C4-2B (cell line): ENCODE measurements around the gene TNFSF8.

Experiments used
- H3K27ac ChIP-seq: fragments of 450-650 bp; 2 replicates; pipeline ENCODE4 v1.5.1; 2017
- ZFX ChIP-seq: fragments of 450-650 bp; IDR thresholded peaks from 2 replicates; pipeline ENCODE4 v1.6.1; 2017
- TF ChIP-seq, protein P1 (sequence below): fragments of 450-650 bp; conservative IDR thresholded peaks from 2 replicates; pipeline ENCODE4 v1.5.1; 2017; ENCODE audit warnings: mild to moderate bottlenecking

The TNFSF8 gene

DNA sequence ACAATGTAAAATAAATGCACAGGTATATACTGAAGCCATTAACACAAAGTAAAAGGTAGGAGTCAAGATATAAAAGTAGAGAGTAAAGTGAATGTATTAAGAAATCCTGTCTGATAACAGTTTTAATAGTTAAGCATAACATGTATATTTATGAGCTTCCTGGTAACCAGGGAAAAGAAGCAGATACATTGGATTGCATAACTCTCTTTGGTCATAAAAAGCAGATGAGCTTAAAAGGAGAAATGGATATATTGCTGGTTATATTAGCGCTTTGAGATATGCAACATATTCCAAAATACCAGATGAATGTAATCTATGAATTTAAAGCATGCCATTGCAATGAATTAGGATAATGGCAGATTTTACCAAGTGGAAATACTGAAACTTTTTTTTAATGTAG is 6.2 kb upstream of the TNFSF8 start:
- no peak for TF ChIP-seq ZFX
- TF ChIP-seq, protein P1, sequence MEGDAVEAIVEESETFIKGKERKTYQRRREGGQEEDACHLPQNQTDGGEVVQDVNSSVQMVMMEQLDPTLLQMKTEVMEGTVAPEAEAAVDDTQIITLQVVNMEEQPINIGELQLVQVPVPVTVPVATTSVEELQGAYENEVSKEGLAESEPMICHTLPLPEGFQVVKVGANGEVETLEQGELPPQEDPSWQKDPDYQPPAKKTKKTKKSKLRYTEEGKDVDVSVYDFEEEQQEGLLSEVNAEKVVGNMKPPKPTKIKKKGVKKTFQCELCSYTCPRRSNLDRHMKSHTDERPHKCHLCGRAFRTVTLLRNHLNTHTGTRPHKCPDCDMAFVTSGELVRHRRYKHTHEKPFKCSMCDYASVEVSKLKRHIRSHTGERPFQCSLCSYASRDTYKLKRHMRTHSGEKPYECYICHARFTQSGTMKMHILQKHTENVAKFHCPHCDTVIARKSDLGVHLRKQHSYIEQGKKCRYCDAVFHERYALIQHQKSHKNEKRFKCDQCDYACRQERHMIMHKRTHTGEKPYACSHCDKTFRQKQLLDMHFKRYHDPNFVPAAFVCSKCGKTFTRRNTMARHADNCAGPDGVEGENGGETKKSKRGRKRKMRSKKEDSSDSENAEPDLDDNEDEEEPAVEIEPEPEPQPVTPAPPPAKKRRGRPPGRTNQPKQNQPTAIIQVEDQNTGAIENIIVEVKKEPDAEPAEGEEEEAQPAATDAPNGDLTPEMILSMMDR = no peak
- no peak overlapping the region for H3K27ac ChIP-seq

DNA sequence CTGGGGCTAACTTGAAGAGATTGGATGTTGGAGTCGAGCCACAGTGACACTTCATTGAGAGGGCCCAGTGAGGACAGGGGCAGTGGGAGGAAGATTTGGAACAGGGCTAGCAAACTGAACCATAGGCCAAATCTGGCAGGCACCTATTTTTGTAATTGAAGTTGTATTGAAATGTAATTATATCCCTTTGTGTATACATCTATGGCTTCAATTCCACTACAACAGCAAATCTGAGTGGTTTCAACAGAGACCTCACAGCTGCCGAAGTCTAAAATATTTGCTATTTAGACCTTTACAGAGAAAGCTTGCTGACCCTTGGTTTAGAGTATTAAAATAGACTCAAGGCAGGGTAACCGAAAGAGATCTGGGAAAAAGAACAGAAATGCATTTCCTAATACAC is 4.7 kb upstream of the TNFSF8 start:
- H3K27ac ChIP-seq = no peak overlapping the region
- TF ChIP-seq ZFX = no peak
- TF ChIP-seq, protein P1 = no peak

DNA sequence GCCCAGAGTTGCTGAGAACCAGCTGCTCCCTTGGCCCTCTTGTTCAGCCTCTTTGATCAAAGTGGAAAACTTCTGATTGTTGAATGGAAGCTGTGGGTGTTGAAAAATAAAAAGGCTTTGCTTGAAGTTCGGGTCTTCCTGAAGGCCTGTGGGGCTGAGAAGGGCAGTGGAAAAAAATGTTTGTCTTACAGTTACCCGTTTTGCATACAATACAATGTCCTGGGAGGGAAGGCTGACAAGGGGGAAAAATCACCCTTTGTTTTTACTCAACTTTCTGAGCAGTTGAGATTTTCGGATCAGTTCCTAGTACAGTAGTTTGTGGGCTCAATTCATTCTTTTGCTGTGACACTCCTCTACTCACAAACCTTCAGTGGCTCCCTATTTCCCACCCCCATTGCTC is 2.1 kb upstream of the TNFSF8 start:
- TF ChIP-seq ZFX = no peak
- TF ChIP-seq, protein P1 = no peak
- no peak overlapping the region for H3K27ac ChIP-seq

DNA sequence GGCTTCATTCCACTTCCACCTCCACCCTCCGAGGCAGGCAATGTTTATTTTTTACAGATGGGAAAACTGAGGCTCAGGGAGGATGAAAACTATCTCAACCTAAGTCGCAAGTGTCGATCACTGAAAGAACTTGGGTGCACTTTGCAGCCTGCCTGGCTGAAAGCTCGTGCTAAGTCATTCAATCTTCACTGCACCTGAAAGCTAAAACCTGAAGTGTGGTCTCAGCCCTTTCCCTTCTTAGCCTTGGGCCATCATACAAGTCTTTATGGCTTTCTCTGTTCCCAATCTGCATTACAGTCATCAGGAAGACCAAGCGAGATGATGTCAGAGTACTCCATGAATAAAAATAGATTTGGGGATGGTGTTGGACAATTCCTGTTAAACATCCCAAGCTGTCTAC is 1.0 kb upstream of the TNFSF8 start:
- no peak overlapping the region for H3K27ac ChIP-seq
- no peak for TF ChIP-seq ZFX
- TF ChIP-seq, protein P1 = no peak

DNA sequence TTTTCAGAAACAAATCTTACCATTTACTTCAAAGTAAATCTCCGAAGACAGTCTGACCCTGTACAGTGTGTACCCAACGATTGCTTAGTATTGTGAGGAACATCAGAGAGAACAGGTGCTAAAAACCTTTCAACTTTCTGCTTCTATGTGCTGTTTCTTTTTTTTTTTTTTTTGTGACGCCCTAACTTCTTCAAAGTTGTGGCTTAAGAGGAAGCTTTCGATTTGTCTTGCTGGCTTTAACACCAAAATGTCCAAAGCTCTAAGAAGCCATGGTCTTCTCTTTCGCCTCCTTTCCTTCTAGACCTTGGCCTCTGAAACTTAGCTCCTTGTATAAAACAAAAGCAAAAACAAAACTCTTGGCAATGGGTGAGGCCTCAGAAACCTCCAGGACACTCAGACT is 1.2 kb downstream of the TNFSF8 start:
- H3K27ac ChIP-seq = no peak overlapping the region
- TF ChIP-seq ZFX = no peak
- TF ChIP-seq, protein P1 = no peak

DNA sequence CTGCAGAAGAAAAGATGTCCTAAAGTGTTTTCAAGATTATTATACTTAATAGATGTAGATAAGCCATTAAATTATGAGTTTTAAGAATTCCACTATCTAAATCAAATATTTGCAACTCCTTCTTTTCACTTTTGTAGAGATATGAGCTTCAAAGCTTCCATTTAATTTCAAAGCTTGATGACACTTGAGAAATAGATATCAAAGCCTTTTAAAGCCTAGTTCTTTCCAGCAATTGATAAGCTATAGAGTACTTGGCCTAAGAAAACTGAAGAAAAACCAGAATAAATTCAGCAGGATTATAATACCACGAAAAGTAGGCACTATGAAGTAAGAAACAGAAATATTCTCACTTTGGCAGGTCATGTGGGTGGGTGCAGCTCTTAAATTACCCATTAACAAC is 1.7 kb downstream of the TNFSF8 start:
- H3K27ac ChIP-seq = no peak overlapping the region
- TF ChIP-seq, protein P1 = no peak
- no peak for TF ChIP-seq ZFX

DNA sequence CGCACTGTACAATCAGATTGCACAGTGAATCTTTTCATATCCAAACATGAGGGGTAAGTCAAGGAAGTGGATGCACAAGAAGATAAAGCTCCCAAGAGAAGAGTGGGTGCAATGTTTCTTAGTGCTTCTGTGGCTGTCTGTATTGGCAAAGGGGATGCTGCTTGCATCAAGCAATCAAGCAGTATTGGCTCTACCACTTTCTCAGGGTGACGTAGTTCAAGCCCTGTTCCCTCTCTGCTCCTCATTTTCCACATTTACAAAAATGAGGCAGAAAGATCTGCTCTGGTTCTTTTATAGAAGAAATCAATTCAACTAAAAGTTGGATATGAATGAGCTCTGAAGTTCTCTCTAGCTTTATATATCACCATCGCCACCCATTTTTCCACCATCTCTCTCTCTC is 2.3 kb downstream of the TNFSF8 start:
- no peak for TF ChIP-seq ZFX
- TF ChIP-seq, protein P1 = no peak
- no peak overlapping the region for H3K27ac ChIP-seq
